Activated gamma-delta T cell (primary cell): ENCODE results near the gene TFG.
"Not testable (repeated sequence)": the region's sequence is repeated elsewhere in the genome, so short reads cannot be mapped to it uniquely, and the experiment has no call there.

ENCODE experiments used
- DNase-seq: peaks from one replicate; lab custom pipeline; 2025; lab: John Stamatoyannopoulos, UW
- total RNA-seq, 2 donors: gene quantifications; one replicate each; lab custom pipeline; 2026; lab: John Stamatoyannopoulos, UW

TFG gene
- 65.2 to 70.2 reads per million in 2 donors for total RNA-seq

GRCh38 chr3:100708989-100709841 lies at the start of gene TFG:
Gene TFG (plus strand): TSS chr3:100709494. CDS start chr3:100713686, 4,192 bp downstream.
- peak; percentile 97 for DNase-seq

- not testable (repeated sequence) for DNase-seq
Measured at GRCh38 chr3:100661294-100661693, 48.0 kb upstream of the TFG start.

GRCh38 chr3:100662113-100662823 lies 47.0 kb upstream of the TFG start:
- no peak for DNase-seq

- DNase-seq = no peak
Measured at GRCh38 chr3:100665230-100665629, 44.1 kb upstream of the TFG start.

GRCh38 chr3:100666699-100667098 lies 42.6 kb upstream of the TFG start:
- not testable (repeated sequence) for DNase-seq

GRCh38 chr3:100667316-100667715 lies 42.0 kb upstream of the TFG start:
- DNase-seq = not testable (repeated sequence)

GRCh38 chr3:100670995-100671394 lies 38.3 kb upstream of the TFG start:
- not testable (repeated sequence) for DNase-seq

GRCh38 chr3:100681496-100681895 lies 27.8 kb upstream of the TFG start:
- no peak for DNase-seq

GRCh38 chr3:100682056-100682853 lies 27.0 kb upstream of the TFG start:
- no peak for DNase-seq

GRCh38 chr3:100682854-100683760 lies 26.2 kb upstream of the TFG start:
- peak; percentile 7 for DNase-seq

- DNase-seq = no peak
Measured at GRCh38 chr3:100693225-100693624, 16.1 kb upstream of the TFG start.

- DNase-seq = no peak
Measured at GRCh38 chr3:100695696-100696095, 13.6 kb upstream of the TFG start.

GRCh38 chr3:100696161-100696560 lies 13.1 kb upstream of the TFG start:
- DNase-seq = no peak

- no peak for DNase-seq
Measured at GRCh38 chr3:100697172-100697571, 12.1 kb upstream of the TFG start.

GRCh38 chr3:100697723-100698285 lies 11.5 kb upstream of the TFG start:
- no peak for DNase-seq

GRCh38 chr3:100698736-100699135 lies 10.6 kb upstream of the TFG start:
- DNase-seq = no peak

- DNase-seq = no peak
Measured at GRCh38 chr3:100700708-100701107, 8.6 kb upstream of the TFG start.

- DNase-seq = no peak
Measured at GRCh38 chr3:100702082-100702979, 7.0 kb upstream of the TFG start.

GRCh38 chr3:100702980-100703345 lies 6.3 kb upstream of the TFG start:
- DNase-seq = no peak

GRCh38 chr3:100703865-100704264 lies 5.4 kb upstream of the TFG start:
- DNase-seq = no peak
